Measurements from ENCODE around the gene MOCS1. TPM values are rescaled to one million over a fixed set of nuclear protein-coding genes. Genes with fewer than 3 reads are reported as not detected.

MOCS1 gene
- total and polyA plus RNA-seq, 4 donors, result 6.7 to 36.2 (median 29.2) TPM

DNA sequence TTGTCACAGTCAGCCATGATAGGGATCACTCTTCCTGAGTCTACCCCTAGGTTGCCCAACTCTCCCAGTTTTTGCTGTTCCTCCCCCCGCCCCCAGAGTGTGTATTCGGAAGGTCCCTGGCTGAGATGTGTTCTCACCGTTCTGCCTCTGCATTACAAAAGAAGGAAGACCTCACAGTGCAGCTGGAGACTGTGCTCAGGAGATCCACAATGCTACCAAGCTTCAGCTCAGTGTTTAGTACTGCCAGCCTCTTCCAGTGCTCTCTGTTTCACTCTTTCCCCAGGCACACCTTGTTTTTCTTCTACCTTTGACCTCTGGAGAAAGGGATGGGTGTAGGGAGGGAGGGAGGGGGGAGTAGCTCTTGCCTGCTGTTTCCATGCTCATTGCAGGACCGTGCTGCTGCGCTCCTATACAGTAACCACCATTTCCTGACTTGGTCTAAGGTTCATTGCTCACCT lies 13.4 kb upstream of the MOCS1 start:
- H3K9ac ChIP-seq (ENCODE audit: low read depth in 1 of 2, low read length in 2 of 2), result no peak overlapping the region
- no peak overlapping the region for H3K27ac ChIP-seq (ENCODE audit: low read depth in 1 of 2, low read length in 2 of 2)
- no peak overlapping the region for H3K4me3 ChIP-seq (ENCODE audit: low read depth in 1 of 3, low read length in 3 of 3)
- no peak for DNase-seq (ENCODE audit: low spot score)
- peaks cover 10 to 25% (median 15%) of the 10 kb centered on the region in 4 donors for H3K4me1 ChIP-seq (ENCODE audit: control insufficient read depth in 4 of 4, insufficient read depth in 4 of 4, low read length in 3 of 4)
- no peaks in the 10 kb centered on the region for H3K36me3 ChIP-seq (ENCODE audit: control insufficient read depth in 4 of 4, insufficient read depth in 3 of 4, low read depth in 1 of 4, low read length in 3 of 4)
- no peaks in the 10 kb centered on the region for H3K27me3 ChIP-seq (ENCODE audit: control insufficient read depth in 4 of 4, insufficient read depth in 4 of 4, low read length in 3 of 4)
- TF ChIP-seq FOXA2 (IDR thresholded peaks at IDR 0.05), result no peak
- WGBS, result 48% methylated on average over 5 of the region's 5 CpGs
- H3K9me3 ChIP-seq (ENCODE audit: control insufficient read depth in 4 of 4, low read length in 3 of 4), result no peaks in the 10 kb centered on the region

DNA sequence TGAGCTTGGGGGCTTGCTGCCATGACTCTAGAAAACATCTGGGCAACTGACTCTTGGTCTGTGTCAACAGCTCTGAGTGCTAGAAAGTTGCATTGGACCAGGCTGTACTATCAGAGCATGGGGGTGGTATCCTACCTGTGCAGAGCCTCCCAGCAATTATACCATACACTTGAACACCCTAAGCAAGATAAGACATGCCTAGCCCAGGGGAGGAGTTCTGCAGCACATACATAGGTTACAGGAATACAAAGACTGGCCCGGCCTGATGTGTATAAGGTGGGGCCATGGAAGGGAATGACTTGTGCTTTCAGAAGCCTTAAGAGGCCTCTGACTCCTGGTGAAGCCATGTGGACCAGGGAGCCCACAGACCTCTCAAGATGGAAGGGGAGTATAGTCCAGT lies 11.4 kb upstream of the MOCS1 start:
- 90% methylated on average over 1 of the region's 1 CpG for WGBS
- Histone ChIP-seq H3K4me3 (ENCODE audit: low read depth in 1 of 3, low read length in 3 of 3) (no peak overlapping the region), H3K9me3 (ENCODE audit: control insufficient read depth in 4 of 4, low read length in 3 of 4) (no peaks in the 10 kb centered on the region), H3K36me3 (ENCODE audit: control insufficient read depth in 4 of 4, insufficient read depth in 3 of 4, low read depth in 1 of 4, low read length in 3 of 4) (no peaks in the 10 kb centered on the region), H3K27ac (ENCODE audit: low read depth in 1 of 2, low read length in 2 of 2) (no peak overlapping the region), H3K4me1 (ENCODE audit: control insufficient read depth in 4 of 4, insufficient read depth in 4 of 4, low read length in 3 of 4) (peaks cover 10 to 22% (median 15%) of the 10 kb centered on the region in 4 donors), H3K27me3 (ENCODE audit: control insufficient read depth in 4 of 4, insufficient read depth in 4 of 4, low read length in 3 of 4) (no peaks in the 10 kb centered on the region), H3K9ac (ENCODE audit: low read depth in 1 of 2, low read length in 2 of 2) (no peak overlapping the region)
- no peak for DNase-seq (ENCODE audit: low spot score)
- no peak for TF ChIP-seq JUND (IDR thresholded peaks at IDR 0.05)
- TF ChIP-seq HNF4A (conservative IDR thresholded peaks at IDR 0.05), result no peak
- TF ChIP-seq SP1 (IDR thresholded peaks at IDR 0.05), result no peak
- TF ChIP-seq, protein P1, sequence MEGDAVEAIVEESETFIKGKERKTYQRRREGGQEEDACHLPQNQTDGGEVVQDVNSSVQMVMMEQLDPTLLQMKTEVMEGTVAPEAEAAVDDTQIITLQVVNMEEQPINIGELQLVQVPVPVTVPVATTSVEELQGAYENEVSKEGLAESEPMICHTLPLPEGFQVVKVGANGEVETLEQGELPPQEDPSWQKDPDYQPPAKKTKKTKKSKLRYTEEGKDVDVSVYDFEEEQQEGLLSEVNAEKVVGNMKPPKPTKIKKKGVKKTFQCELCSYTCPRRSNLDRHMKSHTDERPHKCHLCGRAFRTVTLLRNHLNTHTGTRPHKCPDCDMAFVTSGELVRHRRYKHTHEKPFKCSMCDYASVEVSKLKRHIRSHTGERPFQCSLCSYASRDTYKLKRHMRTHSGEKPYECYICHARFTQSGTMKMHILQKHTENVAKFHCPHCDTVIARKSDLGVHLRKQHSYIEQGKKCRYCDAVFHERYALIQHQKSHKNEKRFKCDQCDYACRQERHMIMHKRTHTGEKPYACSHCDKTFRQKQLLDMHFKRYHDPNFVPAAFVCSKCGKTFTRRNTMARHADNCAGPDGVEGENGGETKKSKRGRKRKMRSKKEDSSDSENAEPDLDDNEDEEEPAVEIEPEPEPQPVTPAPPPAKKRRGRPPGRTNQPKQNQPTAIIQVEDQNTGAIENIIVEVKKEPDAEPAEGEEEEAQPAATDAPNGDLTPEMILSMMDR (IDR thresholded peaks at IDR 0.05; ENCODE audit: low read depth, low read length, missing input control), result no peak
- TF ChIP-seq, protein P2, sequence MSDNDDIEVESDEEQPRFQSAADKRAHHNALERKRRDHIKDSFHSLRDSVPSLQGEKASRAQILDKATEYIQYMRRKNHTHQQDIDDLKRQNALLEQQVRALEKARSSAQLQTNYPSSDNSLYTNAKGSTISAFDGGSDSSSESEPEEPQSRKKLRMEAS (IDR thresholded peaks at IDR 0.05), result no peak
- TF ChIP-seq, protein P3, sequence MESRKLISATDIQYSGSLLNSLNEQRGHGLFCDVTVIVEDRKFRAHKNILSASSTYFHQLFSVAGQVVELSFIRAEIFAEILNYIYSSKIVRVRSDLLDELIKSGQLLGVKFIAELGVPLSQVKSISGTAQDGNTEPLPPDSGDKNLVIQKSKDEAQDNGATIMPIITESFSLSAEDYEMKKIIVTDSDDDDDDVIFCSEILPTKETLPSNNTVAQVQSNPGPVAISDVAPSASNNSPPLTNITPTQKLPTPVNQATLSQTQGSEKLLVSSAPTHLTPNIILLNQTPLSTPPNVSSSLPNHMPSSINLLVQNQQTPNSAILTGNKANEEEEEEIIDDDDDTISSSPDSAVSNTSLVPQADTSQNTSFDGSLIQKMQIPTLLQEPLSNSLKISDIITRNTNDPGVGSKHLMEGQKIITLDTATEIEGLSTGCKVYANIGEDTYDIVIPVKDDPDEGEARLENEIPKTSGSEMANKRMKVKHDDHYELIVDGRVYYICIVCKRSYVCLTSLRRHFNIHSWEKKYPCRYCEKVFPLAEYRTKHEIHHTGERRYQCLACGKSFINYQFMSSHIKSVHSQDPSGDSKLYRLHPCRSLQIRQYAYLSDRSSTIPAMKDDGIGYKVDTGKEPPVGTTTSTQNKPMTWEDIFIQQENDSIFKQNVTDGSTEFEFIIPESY (IDR thresholded peaks at IDR 0.05), result no peak
- no peak for TF ChIP-seq YY1 (IDR thresholded peaks at IDR 0.05)
- no peak for TF ChIP-seq RXRA (IDR thresholded peaks at IDR 0.05)
- TF ChIP-seq GABPA (IDR thresholded peaks at IDR 0.05 in 1 of 2, conservative IDR thresholded peaks at IDR 0.05 in 1 of 2), result no peak

DNA sequence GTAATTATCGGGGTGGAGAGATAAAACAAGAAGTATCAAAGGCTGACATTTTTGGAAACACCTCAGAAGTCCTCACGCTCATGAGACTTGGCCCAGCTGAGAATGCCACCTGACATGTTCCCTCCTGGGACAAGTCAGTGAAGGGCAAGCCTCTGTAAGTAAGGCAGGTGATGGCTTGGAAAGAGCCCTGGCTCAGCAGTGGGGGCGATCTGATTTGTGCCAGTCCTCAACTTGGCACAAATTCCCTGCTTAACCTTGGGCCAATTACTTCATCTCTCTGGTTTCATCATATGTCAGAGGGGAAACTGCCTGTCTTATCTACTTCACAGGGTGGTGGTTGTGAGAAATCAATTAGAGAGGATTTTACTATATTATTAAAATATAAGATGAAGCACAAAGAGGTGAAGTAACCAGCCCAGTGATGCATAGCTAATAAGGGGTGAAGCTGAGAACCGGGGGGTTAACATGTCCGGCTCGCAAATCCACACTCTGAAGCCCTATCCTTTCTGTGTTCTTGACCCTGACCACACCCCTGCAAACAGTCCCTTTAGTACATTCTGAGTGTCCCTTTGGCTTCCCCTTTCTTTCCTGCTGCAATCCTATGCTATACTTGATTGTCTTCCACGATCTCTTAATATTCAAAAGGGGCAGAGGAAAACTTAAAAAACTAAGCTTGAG lies 8.8 kb upstream of the MOCS1 start:
- Histone ChIP-seq H3K36me3 (ENCODE audit: control insufficient read depth in 4 of 4, insufficient read depth in 3 of 4, low read depth in 1 of 4, low read length in 3 of 4) (no peaks in the 10 kb centered on the region), H3K9me3 (ENCODE audit: control insufficient read depth in 4 of 4, low read length in 3 of 4) (no peaks in the 10 kb centered on the region), H3K9ac (ENCODE audit: low read depth in 1 of 2, low read length in 2 of 2) (no peak overlapping the region), H3K4me1 (ENCODE audit: control insufficient read depth in 4 of 4, insufficient read depth in 4 of 4, low read length in 3 of 4) (peaks cover 9 to 27% (median 15%) of the 10 kb centered on the region in 4 donors), H3K27me3 (ENCODE audit: control insufficient read depth in 4 of 4, insufficient read depth in 4 of 4, low read length in 3 of 4) (no peaks in the 10 kb centered on the region), H3K4me3 (ENCODE audit: low read depth in 1 of 3, low read length in 3 of 3) (no peak overlapping the region), H3K27ac (ENCODE audit: low read depth in 1 of 2, low read length in 2 of 2) (no peak overlapping the region)
- DNase-seq (ENCODE audit: low spot score), result no peak
- WGBS, result 78% methylated on average over 7 of the region's 7 CpGs
- TF ChIP-seq, protein P4, sequence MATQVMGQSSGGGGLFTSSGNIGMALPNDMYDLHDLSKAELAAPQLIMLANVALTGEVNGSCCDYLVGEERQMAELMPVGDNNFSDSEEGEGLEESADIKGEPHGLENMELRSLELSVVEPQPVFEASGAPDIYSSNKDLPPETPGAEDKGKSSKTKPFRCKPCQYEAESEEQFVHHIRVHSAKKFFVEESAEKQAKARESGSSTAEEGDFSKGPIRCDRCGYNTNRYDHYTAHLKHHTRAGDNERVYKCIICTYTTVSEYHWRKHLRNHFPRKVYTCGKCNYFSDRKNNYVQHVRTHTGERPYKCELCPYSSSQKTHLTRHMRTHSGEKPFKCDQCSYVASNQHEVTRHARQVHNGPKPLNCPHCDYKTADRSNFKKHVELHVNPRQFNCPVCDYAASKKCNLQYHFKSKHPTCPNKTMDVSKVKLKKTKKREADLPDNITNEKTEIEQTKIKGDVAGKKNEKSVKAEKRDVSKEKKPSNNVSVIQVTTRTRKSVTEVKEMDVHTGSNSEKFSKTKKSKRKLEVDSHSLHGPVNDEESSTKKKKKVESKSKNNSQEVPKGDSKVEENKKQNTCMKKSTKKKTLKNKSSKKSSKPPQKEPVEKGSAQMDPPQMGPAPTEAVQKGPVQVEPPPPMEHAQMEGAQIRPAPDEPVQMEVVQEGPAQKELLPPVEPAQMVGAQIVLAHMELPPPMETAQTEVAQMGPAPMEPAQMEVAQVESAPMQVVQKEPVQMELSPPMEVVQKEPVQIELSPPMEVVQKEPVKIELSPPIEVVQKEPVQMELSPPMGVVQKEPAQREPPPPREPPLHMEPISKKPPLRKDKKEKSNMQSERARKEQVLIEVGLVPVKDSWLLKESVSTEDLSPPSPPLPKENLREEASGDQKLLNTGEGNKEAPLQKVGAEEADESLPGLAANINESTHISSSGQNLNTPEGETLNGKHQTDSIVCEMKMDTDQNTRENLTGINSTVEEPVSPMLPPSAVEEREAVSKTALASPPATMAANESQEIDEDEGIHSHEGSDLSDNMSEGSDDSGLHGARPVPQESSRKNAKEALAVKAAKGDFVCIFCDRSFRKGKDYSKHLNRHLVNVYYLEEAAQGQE (IDR thresholded peaks at IDR 0.05), result no peak
- TF ChIP-seq HNF4G (IDR thresholded peaks at IDR 0.05) (no peak), EGR1 (IDR thresholded peaks at IDR 0.05; ENCODE audit: low read depth in 2 of 2) (no peak), YY1 (IDR thresholded peaks at IDR 0.05) (no peak), NR2F2 (IDR thresholded peaks at IDR 0.05) (no peak), FOXA1 (IDR thresholded peaks at IDR 0.05) (no peak), SP1 (IDR thresholded peaks at IDR 0.05) (no peak)
- TF ChIP-seq, protein P3 (IDR thresholded peaks at IDR 0.05), result no peak
- TF ChIP-seq, protein P1 (IDR thresholded peaks at IDR 0.05; ENCODE audit: low read depth, low read length, missing input control), result no peak

All from liver (tissue), 9 donors.